Nephron progenitor cell (in vitro differentiated cells): ENCODE data around the gene PILRA.

Experiments used
- DNase-seq: peaks from one replicate; pipeline ENCODE4 v3.0.0; 2021
- H3K27ac Mint-ChIP-seq: 2 replicates; pipeline ENCODE4 v1.8.0; 2021; ENCODE audit warnings: mild to moderate bottlenecking, moderate library complexity, mixed read lengths
- H3K27me3 Mint-ChIP-seq: 2 replicates; pipeline ENCODE4 v1.8.0; 2021; ENCODE audit warnings: mild to moderate bottlenecking, low read depth, mixed read lengths; ENCODE audit not compliant: poor library complexity
- H3K36me3 Mint-ChIP-seq: 2 replicates; pipeline ENCODE4 v1.8.0; 2021; ENCODE audit warnings: low read depth, mixed read lengths
- H3K4me1 Mint-ChIP-seq: 2 replicates; pipeline ENCODE4 v1.8.0; 2021; ENCODE audit warnings: mixed read lengths
- H3K4me3 Mint-ChIP-seq: 2 replicates; pipeline ENCODE4 v1.8.0; 2021; ENCODE audit warnings: mild to moderate bottlenecking, moderate library complexity, mixed read lengths
- H3K9me3 Mint-ChIP-seq: 2 replicates; pipeline ENCODE4 v1.8.0; 2021; ENCODE audit warnings: mild to moderate bottlenecking, moderate library complexity, mixed read lengths
- TF ChIP-seq, protein P1 (sequence below): fragments of 200-600 bp; sonication (generic); IDR thresholded peaks from 2 replicates; pipeline ENCODE4 v1.5.0; 2021; ENCODE audit warnings: antibody characterized with exemption

Gene PILRA

DNA sequence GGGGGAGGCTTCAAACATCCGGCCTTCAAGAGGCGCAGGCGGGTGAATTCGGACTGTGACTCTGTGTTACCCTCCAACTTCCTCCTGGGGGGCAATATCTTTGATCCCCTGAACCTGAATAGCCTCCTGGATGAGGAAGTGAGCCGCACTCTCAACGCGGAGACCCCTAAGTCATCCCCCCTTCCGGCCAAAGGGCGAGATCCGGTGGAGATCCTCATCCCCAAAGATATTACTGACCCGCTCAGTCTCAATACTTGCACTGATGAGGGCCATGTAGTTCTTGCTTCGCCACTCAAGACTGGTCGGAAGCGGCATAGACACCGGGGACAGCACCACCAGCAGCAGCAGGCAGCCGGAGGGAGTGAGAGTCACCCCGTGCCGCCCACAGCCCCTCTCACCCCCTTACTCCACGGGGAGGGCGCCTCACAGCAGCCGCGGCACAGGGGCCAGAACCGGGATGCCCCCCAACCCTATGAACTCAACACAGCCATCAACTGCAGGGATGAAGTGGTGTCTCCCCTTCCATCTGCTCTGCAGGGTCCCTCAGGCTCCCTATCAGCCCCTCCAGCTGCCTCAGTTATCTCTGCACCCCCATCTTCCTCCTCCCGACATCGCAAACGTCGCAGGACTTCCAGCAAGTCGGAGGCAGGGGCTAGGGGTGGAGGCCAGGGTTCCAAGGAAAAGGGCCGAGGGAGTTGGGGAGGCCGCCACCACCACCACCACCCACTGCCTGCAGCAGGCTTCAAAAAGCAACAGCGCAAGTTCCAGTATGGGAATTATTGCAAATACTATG, 57.4 kb downstream of the PILRA start:
- Mint-ChIP-seq H3K27ac (peak overlapping the region; percentile 87), H3K36me3 (peaks cover 36% of the 10 kb centered on the region), H3K9me3 (peaks cover 7% of the 10 kb centered on the region), H3K4me3 (peak overlapping the region; percentile 88), H3K4me1 (peaks cover 52% of the 10 kb centered on the region), H3K27me3 (peaks cover 12% of the 10 kb centered on the region)
- no peak for DNase-seq
- TF ChIP-seq, protein P1, sequence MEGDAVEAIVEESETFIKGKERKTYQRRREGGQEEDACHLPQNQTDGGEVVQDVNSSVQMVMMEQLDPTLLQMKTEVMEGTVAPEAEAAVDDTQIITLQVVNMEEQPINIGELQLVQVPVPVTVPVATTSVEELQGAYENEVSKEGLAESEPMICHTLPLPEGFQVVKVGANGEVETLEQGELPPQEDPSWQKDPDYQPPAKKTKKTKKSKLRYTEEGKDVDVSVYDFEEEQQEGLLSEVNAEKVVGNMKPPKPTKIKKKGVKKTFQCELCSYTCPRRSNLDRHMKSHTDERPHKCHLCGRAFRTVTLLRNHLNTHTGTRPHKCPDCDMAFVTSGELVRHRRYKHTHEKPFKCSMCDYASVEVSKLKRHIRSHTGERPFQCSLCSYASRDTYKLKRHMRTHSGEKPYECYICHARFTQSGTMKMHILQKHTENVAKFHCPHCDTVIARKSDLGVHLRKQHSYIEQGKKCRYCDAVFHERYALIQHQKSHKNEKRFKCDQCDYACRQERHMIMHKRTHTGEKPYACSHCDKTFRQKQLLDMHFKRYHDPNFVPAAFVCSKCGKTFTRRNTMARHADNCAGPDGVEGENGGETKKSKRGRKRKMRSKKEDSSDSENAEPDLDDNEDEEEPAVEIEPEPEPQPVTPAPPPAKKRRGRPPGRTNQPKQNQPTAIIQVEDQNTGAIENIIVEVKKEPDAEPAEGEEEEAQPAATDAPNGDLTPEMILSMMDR: no peak

GRCh38 chr7:100431286-100431735, 58.0 kb downstream of the PILRA start:
- H3K36me3 Mint-ChIP-seq: peaks cover 36% of the 10 kb centered on the region
- DNase-seq: no peak
- peaks cover 12% of the 10 kb centered on the region for H3K27me3 Mint-ChIP-seq
- peak overlapping the region; percentile 88 for H3K4me3 Mint-ChIP-seq
- H3K4me1 Mint-ChIP-seq: peaks cover 52% of the 10 kb centered on the region
- TF ChIP-seq, protein P1: no peak
- peaks cover 7% of the 10 kb centered on the region for H3K9me3 Mint-ChIP-seq
- peak overlapping the region; percentile 99 for H3K27ac Mint-ChIP-seq

- no peak for DNase-seq
- TF ChIP-seq, protein P1: no peak
- peaks cover 12% of the 10 kb centered on the region for H3K27me3 Mint-ChIP-seq
- H3K9me3 Mint-ChIP-seq: peaks cover 7% of the 10 kb centered on the region
- peaks cover 52% of the 10 kb centered on the region for H3K4me1 Mint-ChIP-seq
- peak overlapping the region; percentile 88 for H3K4me3 Mint-ChIP-seq
- H3K36me3 Mint-ChIP-seq: peaks cover 36% of the 10 kb centered on the region
- H3K27ac Mint-ChIP-seq: peak overlapping the region; percentile 99
These were observed 58.8 kb downstream of the PILRA start for GRCh38 chr7:100432053-100432452.

- TF ChIP-seq, protein P1: no peak
- H3K36me3 Mint-ChIP-seq: peaks cover 36% of the 10 kb centered on the region
- peaks cover 52% of the 10 kb centered on the region for H3K4me1 Mint-ChIP-seq
- peak overlapping the region; percentile 88 for H3K4me3 Mint-ChIP-seq
- no peak for DNase-seq
- H3K27ac Mint-ChIP-seq: peak overlapping the region; percentile 99
- peaks cover 6% of the 10 kb centered on the region for H3K9me3 Mint-ChIP-seq
- peaks cover 11% of the 10 kb centered on the region for H3K27me3 Mint-ChIP-seq
These were observed 59.5 kb downstream of the PILRA start for GRCh38 chr7:100432621-100433275.

DNA sequence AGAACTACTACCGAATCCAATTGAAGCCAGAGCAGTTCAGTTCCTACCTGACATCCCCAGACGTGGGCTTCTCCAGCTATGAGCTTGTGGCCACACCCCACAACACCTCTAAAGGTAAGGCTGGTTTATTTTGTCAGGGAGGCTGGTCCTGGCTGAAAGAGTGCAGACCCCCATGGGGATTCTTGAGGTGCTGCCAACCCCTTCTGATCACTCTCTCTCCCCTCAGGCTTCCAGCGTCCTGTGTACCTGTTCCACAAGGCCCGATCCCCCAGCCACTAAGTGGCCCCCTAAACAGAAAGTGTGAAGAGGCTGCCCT, 59.9 kb downstream of the PILRA start:
- TF ChIP-seq, protein P1: no peak
- peaks cover 54% of the 10 kb centered on the region for H3K4me1 Mint-ChIP-seq

More for the DNA sequence above, 59.9 kb downstream of the PILRA start:
- peaks cover 6% of the 10 kb centered on the region for H3K27me3 Mint-ChIP-seq
- peaks cover 36% of the 10 kb centered on the region for H3K36me3 Mint-ChIP-seq
- H3K27ac Mint-ChIP-seq: peak overlapping the region; percentile 82
- DNase-seq: no peak
- no peak overlapping the region for H3K4me3 Mint-ChIP-seq
- H3K9me3 Mint-ChIP-seq: peaks cover under 1% of the 10 kb centered on the region
